Suppressor macrophage treated with lipopolysaccharide for 4 hours (primary cell): ENCODE measurements around the gene SOS1.
"Not testable (repeated sequence)": the region's sequence is repeated elsewhere in the genome, so short reads cannot be mapped to it uniquely, and the experiment has no call there.

ENCODE experiments used
- DNase-seq: peaks from one replicate; pipeline ENCODE4 v3.0.0-alpha.2; 2020

The SOS1 gene

GRCh38 chr2:39138187-39138836 is 17.5 kb upstream of the SOS1 start:
- not testable (repeated sequence) for DNase-seq

GRCh38 chr2:39136799-39137198 is 15.9 kb upstream of the SOS1 start:
- DNase-seq = no peak

GRCh38 chr2:39135690-39136259 is 14.9 kb upstream of the SOS1 start:
- DNase-seq = no peak

GRCh38 chr2:39133215-39133851 is 12.5 kb upstream of the SOS1 start:
- DNase-seq = no peak

- peak; percentile 96 for DNase-seq
These were observed 8.1 kb upstream of the SOS1 start for GRCh38 chr2:39128919-39129391.

GRCh38 chr2:39127973-39128372 is 7.1 kb upstream of the SOS1 start:
- DNase-seq = peak; percentile 76

- DNase-seq = peak; percentile 44
These were observed 3.9 kb upstream of the SOS1 start for GRCh38 chr2:39124746-39125057.

GRCh38 chr2:39124000-39124745 is 3.3 kb upstream of the SOS1 start:
- peak; percentile 97 for DNase-seq

GRCh38 chr2:39123436-39123999 is 2.7 kb upstream of the SOS1 start:
- no peak for DNase-seq

GRCh38 chr2:39121523-39122063 is 742 bp upstream of the SOS1 start:
- peak; percentile 9 for DNase-seq

- no peak for DNase-seq
These were observed 405 bp downstream of the SOS1 start for GRCh38 chr2:39120521-39120770.

- peak; percentile 79 for DNase-seq
These were observed 925 bp downstream of the SOS1 start for GRCh38 chr2:39119732-39120520.

- DNase-seq = peak; percentile 29
These were observed 1.9 kb downstream of the SOS1 start for GRCh38 chr2:39118786-39119499.

- DNase-seq = no peak
These were observed 5.3 kb downstream of the SOS1 start for GRCh38 chr2:39115556-39115955.

GRCh38 chr2:39114771-39115170 is 6.1 kb downstream of the SOS1 start:
- DNase-seq = no peak

- no peak for DNase-seq
These were observed 11.3 kb downstream of the SOS1 start for GRCh38 chr2:39109537-39109936.

- no peak for DNase-seq
These were observed 12.5 kb downstream of the SOS1 start for GRCh38 chr2:39108377-39108776.

GRCh38 chr2:39107724-39108273 is 13.1 kb downstream of the SOS1 start:
- DNase-seq = no peak

GRCh38 chr2:39107156-39107555 is 13.7 kb downstream of the SOS1 start:
- DNase-seq = no peak

- peak; percentile 32 for DNase-seq
These were observed 20.8 kb downstream of the SOS1 start for GRCh38 chr2:39099870-39100728.
